IgD-negative memory B cell (primary cell): Measurements from ENCODE around the gene NKG7. TPM values are rescaled to one million over a fixed set of nuclear protein-coding genes. Genes with fewer than 3 reads are reported as not detected.
"Not testable (repeated sequence)": the region's sequence is repeated elsewhere in the genome, so short reads cannot be mapped to it uniquely, and the experiment has no call there.

Experiments
- H3K27ac Mint-ChIP-seq, 3 donors: one replicate each; pipeline ENCODE4 v1.8.0; 2020 to 2022; ENCODE audit warnings: mild to moderate bottlenecking in 3 of 3, mixed read lengths in 3 of 3, moderate library complexity in 1 of 3
- H3K27me3 Mint-ChIP-seq: one replicate; pipeline ENCODE4 v1.8.0; 2021; ENCODE audit warnings: mixed read lengths
- H3K36me3 Mint-ChIP-seq: one replicate; pipeline ENCODE4 v1.8.0; 2020; ENCODE audit warnings: mild to moderate bottlenecking, mixed read lengths
- H3K4me1 Mint-ChIP-seq, 3 donors: one replicate each; pipeline ENCODE4 v1.8.0; 2020 to 2022; ENCODE audit warnings: mixed read lengths in 3 of 3, mild to moderate bottlenecking in 1 of 3
- H3K4me3 Mint-ChIP-seq, 4 donors: one replicate each; pipeline ENCODE4 v1.8.0; 2020 to 2022; ENCODE audit warnings: mild to moderate bottlenecking in 4 of 4, mixed read lengths in 4 of 4, moderate library complexity in 3 of 4
- H3K9me3 Mint-ChIP-seq, 3 donors: one replicate each; pipeline ENCODE4 v1.8.0; 2020 to 2021; ENCODE audit warnings: mixed read lengths in 3 of 3, mild to moderate bottlenecking in 1 of 3
- polyA plus RNA-seq: library from polyadenylated mRNA; unstranded; fragments of 300-500 nt; fragmentation: Illumina TruSeq; gene quantifications from one replicate; pipeline ENCODE4 v1.2.3, GENCODE V29; 2021

The NKG7 gene
- polyA plus RNA-seq, 1 donor from 2014 or later, result 66.0 TPM

GRCh38 chr19:51399231-51399630 is 26.8 kb upstream of the NKG7 start:
- Mint-ChIP-seq H3K9me3 (peaks cover 0 to 3% (median 2%) of the 10 kb centered on the region in 3 donors), H3K36me3 (no peaks in the 10 kb centered on the region), H3K4me1 (peaks cover 14 to 26% (median 15%) of the 10 kb centered on the region in 3 donors)

DNA sequence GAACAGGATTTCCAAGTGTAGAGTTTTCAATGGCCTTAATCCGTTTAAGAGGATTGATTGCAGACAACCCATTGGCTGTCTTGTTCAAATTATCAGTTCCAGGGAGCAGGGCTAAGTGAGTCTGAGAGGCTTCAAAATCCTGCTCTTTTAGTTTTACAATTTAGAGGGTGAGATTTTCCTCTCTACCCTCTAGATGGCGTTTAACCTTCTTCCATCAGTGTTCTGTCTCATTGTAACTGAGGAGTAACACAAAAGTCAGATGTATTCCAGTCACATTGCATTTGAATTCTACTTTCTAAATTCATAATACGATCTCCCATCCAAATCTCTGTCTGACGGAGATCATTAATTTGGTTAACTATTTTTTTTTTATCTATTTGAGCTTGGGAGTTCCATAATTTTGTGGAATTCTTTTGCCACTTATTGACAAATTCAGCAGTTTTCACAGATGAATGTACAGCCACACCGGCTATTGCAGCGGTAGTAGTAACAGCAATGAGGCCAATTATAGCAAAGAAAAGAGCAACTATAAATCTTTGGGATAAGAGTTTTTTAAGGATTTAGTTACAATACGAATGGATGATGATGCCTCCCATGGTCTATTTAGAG is 25.7 kb upstream of the NKG7 start:
- no peaks in the 10 kb centered on the region for H3K27me3 Mint-ChIP-seq
- peaks cover 0 to 3% (median 2%) of the 10 kb centered on the region in 3 donors for H3K9me3 Mint-ChIP-seq
- peaks cover 18 to 30% (median 19%) of the 10 kb centered on the region in 3 donors for H3K4me1 Mint-ChIP-seq
- H3K36me3 Mint-ChIP-seq, result no peaks in the 10 kb centered on the region
- peak overlapping the region in 2 of 3 donors; percentile 73 to 89 for H3K27ac Mint-ChIP-seq
- H3K4me3 Mint-ChIP-seq, result peak overlapping the region in 1 of 4 donors; percentile 38

More at GRCh38 chr19:51399231-51399630, 26.8 kb upstream of the NKG7 start:
- no peak overlapping the region for H3K27ac Mint-ChIP-seq
- H3K27me3 Mint-ChIP-seq, result no peaks in the 10 kb centered on the region
- H3K4me3 Mint-ChIP-seq, result no peak overlapping the region

- peaks cover 18 to 30% (median 20%) of the 10 kb centered on the region in 3 donors for H3K4me1 Mint-ChIP-seq
- H3K27me3 Mint-ChIP-seq, H3K27ac Mint-ChIP-seq, H3K4me3 Mint-ChIP-seq, H3K9me3 Mint-ChIP-seq, H3K36me3 Mint-ChIP-seq: not testable (repeated sequence)
Observed at GRCh38 chr19:51397453-51397852, 25.0 kb upstream of the NKG7 start.

DNA sequence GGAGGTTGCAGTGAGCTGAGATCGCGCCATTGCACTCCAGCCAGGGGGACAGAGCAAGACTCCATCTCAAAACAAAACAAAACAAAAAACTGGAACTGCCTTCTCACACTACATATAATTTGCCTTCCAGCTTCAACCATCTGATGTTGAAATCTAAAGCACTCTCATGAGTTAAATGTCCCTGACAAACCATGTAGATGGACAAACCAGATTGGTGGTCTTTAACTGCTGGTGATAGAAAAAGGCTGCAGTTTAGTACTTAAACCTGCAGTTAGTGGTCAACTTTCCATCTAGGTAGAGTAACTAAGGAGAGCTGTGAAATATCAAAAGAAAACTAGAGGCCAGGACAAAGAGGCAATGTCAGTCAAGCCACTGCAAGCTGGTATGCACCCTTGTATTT is 23.7 kb upstream of the NKG7 start:
- no peaks in the 10 kb centered on the region for H3K27me3 Mint-ChIP-seq
- peaks cover 17 to 35% (median 20%) of the 10 kb centered on the region in 3 donors for H3K4me1 Mint-ChIP-seq
- peak overlapping the region in 1 of 3 donors; percentile 92 for H3K27ac Mint-ChIP-seq
- no peak overlapping the region for H3K4me3 Mint-ChIP-seq
- H3K36me3 Mint-ChIP-seq, result no peaks in the 10 kb centered on the region
- no peaks in the 10 kb centered on the region for H3K9me3 Mint-ChIP-seq

DNA sequence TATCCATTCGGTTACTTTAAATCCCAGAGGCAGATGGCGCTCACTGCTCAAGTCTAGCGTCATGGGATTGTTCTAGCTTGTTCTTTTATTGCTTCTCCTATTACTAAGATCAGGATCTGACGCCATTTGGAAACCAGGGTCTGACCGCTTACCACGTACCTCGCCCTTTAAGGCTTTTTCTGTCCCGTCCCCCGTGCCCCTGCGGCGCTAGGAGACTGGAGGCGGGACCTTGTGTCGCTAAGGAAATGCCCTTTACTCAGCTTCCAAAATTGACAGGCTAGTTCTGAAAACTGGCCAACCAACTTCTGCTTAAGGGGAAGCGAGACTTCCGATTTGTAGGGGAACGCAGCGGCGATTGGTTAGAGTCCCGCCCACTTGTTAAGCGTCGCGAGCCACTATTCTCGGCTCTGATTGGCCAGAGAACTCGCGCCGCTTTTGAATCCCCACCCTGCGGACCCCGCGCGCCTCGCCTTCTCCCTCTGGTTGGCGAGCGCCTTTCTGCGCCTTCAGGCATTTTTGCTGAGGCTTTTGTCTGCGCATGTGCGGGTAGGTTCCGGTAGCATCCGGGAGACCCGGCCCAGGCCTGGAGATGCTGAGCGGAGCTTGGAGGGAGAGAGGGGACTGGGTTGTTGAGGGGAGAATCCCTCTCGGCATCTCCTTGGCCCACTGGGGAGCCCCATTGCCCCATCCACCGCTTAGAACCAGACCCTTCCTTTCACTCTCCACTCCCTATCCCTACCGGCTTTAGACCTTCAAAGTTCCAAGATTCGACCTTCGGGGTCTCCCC is 21.8 kb upstream of the NKG7 start:
- no peaks in the 10 kb centered on the region for H3K9me3 Mint-ChIP-seq
- peak overlapping the region; percentile 73 to 93 (median 79) for H3K27ac Mint-ChIP-seq
- H3K4me1 Mint-ChIP-seq, result peaks cover 19 to 36% (median 20%) of the 10 kb centered on the region in 3 donors
- H3K27me3 Mint-ChIP-seq, result no peaks in the 10 kb centered on the region
- H3K36me3 Mint-ChIP-seq, result peaks cover 1% of the 10 kb centered on the region
- H3K4me3 Mint-ChIP-seq, result peak overlapping the region; percentile 80 to 96 (median 92)

GRCh38 chr19:51392701-51393100 is 20.2 kb upstream of the NKG7 start:
- peaks cover 1% of the 10 kb centered on the region for H3K36me3 Mint-ChIP-seq
- no peaks in the 10 kb centered on the region for H3K9me3 Mint-ChIP-seq
- H3K4me1 Mint-ChIP-seq, result peaks cover 19 to 29% (median 20%) of the 10 kb centered on the region in 3 donors
- H3K27ac Mint-ChIP-seq, result no peak overlapping the region
- peak overlapping the region in 1 of 4 donors; percentile 41 for H3K4me3 Mint-ChIP-seq
- no peaks in the 10 kb centered on the region for H3K27me3 Mint-ChIP-seq

GRCh38 chr19:51391073-51391611 is 18.7 kb upstream of the NKG7 start:
- H3K9me3 Mint-ChIP-seq, result no peaks in the 10 kb centered on the region
- peaks cover 1% of the 10 kb centered on the region for H3K36me3 Mint-ChIP-seq
- H3K4me3 Mint-ChIP-seq, result peak overlapping the region in 3 of 4 donors; percentile 41 to 70 (median 54)
- no peaks in the 10 kb centered on the region for H3K27me3 Mint-ChIP-seq
- H3K27ac Mint-ChIP-seq, result peak overlapping the region in 2 of 3 donors; percentile 7 to 78
- peaks cover 17 to 26% (median 18%) of the 10 kb centered on the region in 3 donors for H3K4me1 Mint-ChIP-seq

DNA sequence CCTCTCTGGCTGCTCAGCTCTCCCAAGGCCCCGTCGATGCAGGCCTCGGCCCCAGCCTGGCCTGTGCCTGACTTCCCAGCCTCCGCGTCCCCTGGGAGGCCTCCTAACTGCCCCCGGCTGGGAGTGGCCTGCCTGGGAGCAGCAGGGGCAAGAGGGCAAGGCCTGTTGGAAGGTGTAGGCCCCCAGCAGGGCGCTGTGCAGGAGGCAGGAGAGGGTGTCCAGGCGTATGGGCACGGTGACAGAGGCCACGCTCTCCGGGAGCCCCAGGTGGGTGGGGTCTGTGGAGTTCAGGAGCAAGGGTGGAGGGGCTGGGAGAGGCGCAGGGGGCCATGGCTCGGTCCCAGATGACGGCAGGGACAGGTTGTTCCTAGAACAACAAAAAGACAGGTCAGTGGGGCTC is 16.7 kb upstream of the NKG7 start:
- H3K36me3 Mint-ChIP-seq, result peaks cover 1% of the 10 kb centered on the region
- H3K9me3 Mint-ChIP-seq, result no peaks in the 10 kb centered on the region
- H3K27me3 Mint-ChIP-seq, result no peaks in the 10 kb centered on the region
- peaks cover 5 to 9% (median 5%) of the 10 kb centered on the region in 3 donors for H3K4me1 Mint-ChIP-seq
- no peak overlapping the region for H3K27ac Mint-ChIP-seq
- H3K4me3 Mint-ChIP-seq, result no peak overlapping the region

DNA sequence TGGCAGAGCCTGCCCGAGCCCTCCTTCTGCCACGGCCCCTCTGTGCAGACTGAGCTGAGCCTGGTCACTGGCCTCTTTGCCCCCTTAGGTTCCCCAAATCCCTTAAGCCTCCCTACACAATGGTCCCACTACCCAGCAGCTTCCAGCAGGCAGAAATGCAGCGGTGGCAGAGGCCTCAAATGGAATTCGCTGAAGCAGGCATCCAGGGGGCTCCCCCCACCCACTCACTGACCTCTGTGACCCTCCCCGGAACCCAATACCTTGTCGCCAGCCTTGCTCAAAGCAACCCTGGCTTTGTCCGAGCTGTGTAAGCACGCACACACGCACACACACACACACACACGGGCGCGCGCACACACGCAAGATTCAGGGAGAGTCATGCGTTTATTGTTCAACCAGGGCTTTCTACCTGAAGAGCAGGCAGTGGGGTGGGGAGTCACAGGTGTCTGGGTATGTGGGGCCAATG is 15.5 kb upstream of the NKG7 start, which contains the start of gene LIM2:
Gene LIM2, minus strand, starts transcription at position 51 of the 466 bp plus-strand sequence. CDS start 531 bp downstream, outside the sequence.
- no peaks in the 10 kb centered on the region for H3K27me3 Mint-ChIP-seq
- peak within 1 kb of the TSS in 3 of 4 donors; percentile 3 to 55 (median 18) for H3K4me3 Mint-ChIP-seq
- H3K27ac Mint-ChIP-seq, result peak within 1 kb of the TSS in 2 of 3 donors; percentile 15 to 40
- no peaks in the 10 kb centered on the region for H3K9me3 Mint-ChIP-seq
- peaks cover 1% of the 10 kb centered on the region for H3K36me3 Mint-ChIP-seq
- peaks cover 1 to 6% (median 2%) of the 10 kb centered on the region in 3 donors for H3K4me1 Mint-ChIP-seq

GRCh38 chr19:51386882-51387520 is 14.5 kb upstream of the NKG7 start:
- Mint-ChIP-seq H3K9me3 (no peaks in the 10 kb centered on the region), H3K4me1 (peaks cover 0 to 6% (median 2%) of the 10 kb centered on the region in 3 donors), H3K27me3 (no peaks in the 10 kb centered on the region), H3K4me3 (no peak overlapping the region), H3K27ac (peak overlapping the region in 2 of 3 donors; percentile 15 to 40), H3K36me3 (peaks cover 1% of the 10 kb centered on the region)

DNA sequence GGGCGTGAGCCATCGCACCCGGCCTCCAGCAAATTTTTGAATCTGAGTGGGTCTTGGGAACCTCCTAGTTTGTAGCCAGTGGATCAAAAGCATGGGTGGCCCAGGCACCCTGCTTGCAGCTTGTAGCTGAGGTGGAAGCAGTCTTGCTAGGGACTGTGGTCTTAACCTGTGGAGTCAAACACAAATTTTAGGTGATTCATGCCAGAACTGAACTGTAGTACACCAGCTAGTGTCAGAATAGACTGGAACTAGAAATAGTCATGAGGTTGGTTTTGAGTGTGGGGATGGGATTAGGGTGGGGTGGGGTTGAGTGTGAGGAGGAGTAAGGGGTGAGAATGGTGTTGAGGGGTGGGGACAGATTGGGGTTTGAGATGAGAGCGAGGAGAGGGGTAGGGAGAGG is 9.6 kb upstream of the NKG7 start:
- Mint-ChIP-seq H3K9me3 (peaks cover 0 to 1% (median 0%) of the 10 kb centered on the region in 3 donors), H3K27ac (no peak overlapping the region), H3K4me3 (no peak overlapping the region), H3K27me3 (no peaks in the 10 kb centered on the region), H3K4me1 (no peaks in the 10 kb centered on the region), H3K36me3 (no peaks in the 10 kb centered on the region)

GRCh38 chr19:51380379-51380778 is 7.9 kb upstream of the NKG7 start:
- H3K4me1 Mint-ChIP-seq, result peaks cover 0 to under 1% (median 0%) of the 10 kb centered on the region in 3 donors
- no peaks in the 10 kb centered on the region for H3K27me3 Mint-ChIP-seq
- no peak overlapping the region for H3K4me3 Mint-ChIP-seq
- H3K27ac Mint-ChIP-seq, result no peak overlapping the region
- H3K36me3 Mint-ChIP-seq, result no peaks in the 10 kb centered on the region
- peaks cover 0 to 1% (median 0%) of the 10 kb centered on the region in 3 donors for H3K9me3 Mint-ChIP-seq

DNA sequence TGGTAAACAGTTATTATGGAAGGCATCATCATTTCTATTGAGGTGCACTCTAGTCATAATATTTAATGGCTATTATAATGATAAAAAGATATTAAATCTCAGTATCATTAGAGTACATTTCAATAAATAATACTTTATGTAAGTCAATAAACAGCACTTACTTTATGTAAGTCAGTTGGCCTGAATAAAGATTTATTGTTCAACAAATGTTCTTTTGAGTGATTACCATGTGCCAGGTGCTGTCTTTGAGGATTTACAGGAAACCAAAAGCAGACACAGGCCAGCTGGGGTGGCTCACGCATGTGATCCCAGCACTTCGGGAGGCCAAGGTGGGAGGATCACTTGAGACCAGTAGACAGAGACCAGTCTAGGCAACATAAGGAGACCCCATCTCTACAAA is 5.0 kb upstream of the NKG7 start:
- Mint-ChIP-seq H3K27ac (no peak overlapping the region), H3K36me3 (no peaks in the 10 kb centered on the region), H3K4me1 (peaks cover 0 to 5% (median 3%) of the 10 kb centered on the region in 3 donors), H3K27me3 (no peaks in the 10 kb centered on the region), H3K9me3 (peaks cover 0 to 1% (median 0%) of the 10 kb centered on the region in 3 donors), H3K4me3 (no peak overlapping the region)

DNA sequence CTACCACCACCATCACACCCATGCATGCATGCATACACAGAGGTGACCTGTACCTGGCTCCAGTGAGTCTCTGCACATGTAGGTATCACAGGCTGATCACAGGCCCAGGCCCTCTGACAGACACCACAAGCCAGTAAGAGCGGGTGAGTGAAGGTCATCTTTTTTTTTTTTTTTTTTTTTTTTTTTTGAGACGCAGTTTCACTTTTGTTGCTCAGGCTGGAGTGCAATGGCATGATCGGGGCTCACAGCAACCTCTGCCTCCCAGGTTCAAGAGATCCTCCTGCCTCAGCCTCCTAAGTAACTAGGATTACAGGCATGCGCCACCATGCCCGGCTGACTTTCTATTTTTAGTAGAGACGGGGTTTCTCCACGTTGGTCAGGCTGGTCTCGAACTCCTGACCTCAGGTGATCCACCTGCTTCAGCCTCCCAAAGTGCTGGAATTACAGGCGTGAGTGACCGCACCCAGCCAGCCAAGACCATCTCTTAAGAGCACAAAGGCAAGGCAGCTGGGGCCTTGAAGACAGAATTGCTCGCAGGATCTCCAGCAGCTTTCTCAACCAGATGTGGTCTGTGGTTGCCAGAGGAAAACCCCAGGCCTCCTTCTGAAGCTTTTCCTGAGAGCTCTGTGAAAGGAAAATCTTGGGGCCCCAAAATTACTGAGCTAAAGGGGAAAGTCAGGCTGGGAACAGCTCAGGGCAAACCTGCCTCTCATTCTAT is 3.2 kb upstream of the NKG7 start:
- H3K36me3 Mint-ChIP-seq, result no peaks in the 10 kb centered on the region
- H3K4me1 Mint-ChIP-seq, result peaks cover 0 to 5% (median 3%) of the 10 kb centered on the region in 3 donors
- H3K4me3 Mint-ChIP-seq, result peak overlapping the region in 1 of 4 donors; percentile 2
- no peak overlapping the region for H3K27ac Mint-ChIP-seq
- no peaks in the 10 kb centered on the region for H3K27me3 Mint-ChIP-seq
- no peaks in the 10 kb centered on the region for H3K9me3 Mint-ChIP-seq
